Retina (tissue), 1 donor: ENCODE data around the gene SIGLEC9.

ENCODE experiments used
- DNase-seq: peaks from one replicate; pipeline ENCODE4 v3.0.0-alpha.2; 2016

The SIGLEC9 gene

DNA sequence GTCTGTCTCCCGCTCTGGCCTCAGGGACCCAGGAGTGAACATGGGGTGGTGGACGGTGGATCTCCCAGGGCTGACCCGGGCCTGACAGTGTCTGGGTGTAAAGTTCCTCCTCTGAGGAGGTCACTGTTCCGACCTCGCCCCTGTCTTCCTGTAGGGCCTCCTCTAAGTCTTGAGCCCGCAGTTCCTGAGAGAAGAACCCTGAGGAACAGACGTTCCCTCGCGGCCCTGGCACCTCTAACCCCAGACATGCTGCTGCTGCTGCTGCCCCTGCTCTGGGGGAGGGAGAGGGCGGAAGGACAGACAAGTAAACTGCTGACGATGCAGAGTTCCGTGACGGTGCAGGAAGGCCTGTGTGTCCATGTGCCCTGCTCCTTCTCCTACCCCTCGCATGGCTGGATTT is at the start of gene SIGLEC9:
TSS of gene SIGLEC9 (plus strand) at position 178 of the 400 bp plus-strand sequence. CDS start at position 247, 69 bp downstream.
- DNase-seq = no peak

DNA sequence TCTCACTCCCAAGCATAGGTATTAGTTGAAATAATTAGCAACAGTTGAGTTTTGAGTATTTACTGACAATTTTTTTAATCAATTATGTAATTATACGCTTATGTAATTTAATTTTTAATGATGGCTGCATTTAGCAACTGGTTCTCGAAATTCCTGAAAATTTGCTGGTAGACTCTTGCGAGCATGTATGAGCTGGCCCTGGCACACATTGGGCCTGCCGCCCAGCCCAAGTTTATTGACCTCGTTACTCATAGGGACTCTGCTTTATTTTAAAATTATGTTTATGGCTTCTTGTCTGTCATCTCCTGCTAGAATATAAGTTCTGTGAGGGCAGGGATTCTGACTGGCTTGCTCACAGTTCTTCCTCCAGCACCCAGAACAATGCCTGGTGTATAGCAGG is 48.7 kb upstream of the SIGLEC9 start:
- DNase-seq = no peak

DNA sequence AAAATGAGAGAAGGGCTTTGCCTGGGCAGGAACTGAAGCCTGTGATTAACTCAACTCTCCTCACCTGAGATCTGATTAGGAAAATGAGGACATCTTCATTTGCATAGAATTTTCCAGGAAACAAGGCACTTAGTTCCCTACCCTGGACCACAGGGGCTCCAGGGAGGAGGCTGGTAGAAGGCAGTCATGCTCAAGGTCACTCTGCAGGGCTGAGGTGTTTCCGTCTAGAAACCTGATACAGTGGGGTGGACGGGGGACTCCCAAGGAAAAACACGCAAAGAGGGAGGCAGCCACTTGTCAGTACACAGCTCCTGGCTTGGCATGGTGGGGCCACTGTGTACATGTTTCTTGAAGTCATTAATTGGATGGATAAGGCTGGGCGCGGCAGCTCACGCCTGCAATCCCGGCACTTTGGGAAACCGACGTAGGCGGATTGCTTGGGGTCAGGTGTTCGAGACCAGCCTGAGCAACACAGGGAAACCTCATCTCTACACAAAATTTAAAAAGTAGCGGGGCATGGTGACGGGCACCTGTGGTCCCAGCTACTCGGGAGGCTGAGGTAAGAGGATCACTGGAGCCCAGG is 48.0 kb upstream of the SIGLEC9 start:
- DNase-seq = no peak

DNA sequence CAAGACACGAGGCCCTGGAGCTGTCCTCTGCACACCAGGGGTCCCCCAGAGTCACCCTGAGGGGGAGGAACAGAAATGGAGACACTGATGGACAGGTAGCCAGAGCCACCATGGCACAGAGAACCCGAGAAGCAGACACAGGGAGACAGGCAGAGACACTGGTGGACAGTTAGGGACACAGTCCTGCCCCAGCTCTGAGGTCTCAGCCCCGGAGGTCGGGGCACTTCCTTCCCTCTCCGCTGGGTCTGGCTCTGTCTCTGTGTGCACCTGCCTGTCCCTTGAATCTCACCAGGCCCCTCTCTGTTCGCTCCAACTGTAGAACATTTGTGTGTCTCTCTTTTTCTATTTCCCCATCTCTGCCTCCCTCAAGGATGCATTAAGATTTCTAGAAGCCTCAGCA is 46.6 kb upstream of the SIGLEC9 start:
- no peak for DNase-seq

DNA sequence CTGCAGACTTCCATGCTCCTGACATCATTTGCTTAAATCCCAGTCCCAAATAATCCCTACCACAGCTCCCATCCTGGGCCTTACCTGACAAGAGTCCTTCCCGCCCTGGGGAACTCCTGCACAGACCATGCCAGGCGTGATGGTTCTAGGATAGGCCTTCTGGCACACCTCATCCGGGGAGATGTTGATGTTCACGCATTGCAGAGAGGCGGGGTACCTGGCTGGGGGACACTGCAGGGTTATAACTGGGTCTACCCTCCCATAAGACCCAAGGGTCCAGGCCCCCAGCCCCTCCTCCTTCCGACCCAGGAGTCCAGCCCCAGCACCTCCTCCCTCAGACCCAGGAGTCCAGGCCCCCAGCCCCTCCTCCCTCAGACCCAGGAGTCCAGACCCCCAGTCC is 46.0 kb upstream of the SIGLEC9 start:
- no peak for DNase-seq

DNA sequence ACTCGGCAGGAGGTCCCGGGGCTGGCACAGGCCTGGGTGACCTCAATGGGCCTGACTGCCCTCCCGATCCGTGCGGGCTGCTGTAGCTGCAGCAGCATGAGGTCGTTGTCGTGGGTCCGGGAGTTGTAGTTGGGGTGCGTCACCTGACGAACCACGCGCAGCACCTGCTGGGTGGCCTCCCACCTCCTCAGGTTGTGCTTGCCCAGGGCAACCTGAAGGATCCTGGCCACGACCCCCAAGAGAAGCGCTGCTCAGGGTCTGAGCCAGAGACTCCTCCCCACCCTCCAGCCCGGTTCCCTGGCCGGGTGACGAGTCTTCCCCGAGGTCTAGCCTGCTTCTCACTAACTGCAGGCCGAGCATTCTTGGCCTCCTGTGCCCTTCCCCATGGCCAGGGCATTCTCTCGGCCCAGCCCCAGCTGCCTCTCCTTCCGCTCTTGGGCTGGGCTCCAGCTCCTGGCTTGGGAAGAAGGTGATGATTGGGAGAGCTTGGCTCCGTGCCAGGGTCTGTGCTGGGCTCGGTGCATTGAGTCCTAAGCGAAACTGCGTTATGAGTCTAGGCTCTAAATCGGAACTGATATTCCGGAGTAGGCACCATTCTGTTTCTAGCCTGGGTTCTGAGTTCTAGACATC is 45.1 kb upstream of the SIGLEC9 start:
- DNase-seq = no peak

DNA sequence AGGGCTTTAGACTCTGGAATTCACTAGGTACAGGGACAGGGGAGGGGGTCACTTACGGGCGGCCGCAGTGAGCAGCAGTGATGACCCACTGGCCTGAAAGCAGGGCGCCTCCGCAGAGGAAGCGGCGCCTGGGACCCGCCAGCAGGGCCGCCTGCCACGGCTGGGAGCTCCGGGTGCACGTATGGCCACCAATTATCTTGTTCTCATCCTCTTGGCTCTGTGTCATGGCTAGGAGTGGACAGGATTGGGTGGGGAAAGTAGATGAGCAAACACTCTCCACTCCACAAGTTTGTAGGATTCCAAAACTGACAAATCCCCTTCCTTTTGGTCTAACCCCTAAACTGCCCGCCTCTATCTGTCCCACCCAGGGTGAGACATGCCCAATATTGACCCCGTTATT is 43.2 kb upstream of the SIGLEC9 start:
- no peak for DNase-seq

DNA sequence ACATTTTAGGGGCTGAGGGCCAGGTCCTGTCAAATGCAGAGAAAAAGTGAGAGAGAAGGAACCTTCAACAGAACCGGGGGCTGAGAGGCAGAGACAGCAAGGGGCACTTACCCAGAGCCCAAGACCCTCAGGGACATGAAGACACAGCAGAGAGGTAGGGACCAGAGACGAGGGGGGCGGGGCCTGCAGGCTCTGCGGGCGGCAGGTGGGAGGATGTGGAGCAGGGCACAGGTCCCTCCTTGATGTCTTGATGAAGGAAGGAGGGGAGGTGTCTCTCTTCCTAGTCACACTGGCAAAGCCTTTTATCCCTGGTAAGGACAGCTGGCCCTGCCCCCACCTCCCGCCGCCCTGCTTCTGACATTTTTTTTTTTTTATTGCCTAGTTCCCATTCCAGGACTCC is 42.1 kb upstream of the SIGLEC9 start, which contains the start of gene KLK14:
TSS of gene KLK14 (minus strand) at position 277 of the 400 bp plus-strand sequence. CDS start at position 4, 273 bp downstream.
- DNase-seq = no peak

DNA sequence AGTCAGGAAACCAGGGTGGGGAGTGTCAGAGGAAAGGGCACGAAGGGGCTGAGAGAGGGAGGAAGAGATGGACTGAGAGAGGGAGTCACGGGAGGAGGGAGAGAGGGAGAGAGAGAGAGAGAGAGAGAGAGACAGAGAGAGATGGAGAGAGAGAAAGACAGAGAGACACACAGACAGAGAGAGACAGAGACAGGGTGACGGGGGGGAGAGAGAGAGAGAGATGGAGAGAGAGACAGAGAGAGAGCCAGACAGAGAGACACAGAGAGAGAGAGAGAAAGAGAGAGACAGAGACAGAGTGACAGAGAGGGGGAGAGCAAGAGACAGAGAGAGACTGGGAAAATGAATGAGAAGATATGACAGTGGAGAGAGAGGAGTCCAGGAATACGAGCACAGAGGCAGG is 41.5 kb upstream of the SIGLEC9 start:
- no peak for DNase-seq

DNA sequence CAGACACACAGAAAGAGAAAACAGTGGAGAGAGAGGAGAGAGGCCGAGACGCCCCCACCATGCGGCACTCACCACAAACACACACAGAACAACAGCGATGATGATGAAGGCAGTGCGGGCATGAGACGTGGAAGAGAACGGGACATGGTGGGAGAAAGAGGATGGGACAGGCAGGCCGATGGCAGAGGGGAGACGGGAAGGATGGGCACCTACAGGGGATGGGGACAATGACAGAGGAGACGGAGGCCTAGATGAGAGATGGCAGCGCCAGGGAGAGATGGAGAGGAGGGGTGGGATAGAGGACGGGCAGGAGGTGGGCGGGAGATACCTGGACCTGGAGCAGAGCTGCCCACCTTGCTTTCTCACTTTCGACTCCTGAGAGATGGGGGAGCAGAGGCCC is 40.9 kb upstream of the SIGLEC9 start:
- DNase-seq = no peak

DNA sequence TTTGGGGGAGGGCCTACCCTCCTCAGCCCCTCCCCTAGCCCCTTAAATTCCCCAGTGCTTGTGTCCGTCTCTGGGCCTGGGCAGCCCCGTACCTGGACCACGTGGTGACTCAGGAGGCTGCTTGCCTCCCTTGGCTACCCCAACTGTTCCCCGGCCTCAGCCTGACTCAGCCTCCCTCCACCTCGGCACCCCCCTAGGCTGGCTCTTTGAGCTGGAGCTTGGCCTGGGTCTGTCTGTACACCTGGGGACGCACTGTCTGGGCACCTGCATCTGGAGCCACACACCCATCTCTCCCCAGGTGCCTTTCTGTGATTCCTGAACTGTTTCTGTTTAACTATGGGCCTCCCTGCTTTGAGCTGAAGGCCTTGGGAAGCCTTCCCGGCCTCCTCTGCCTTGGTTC is 40.2 kb upstream of the SIGLEC9 start:
- DNase-seq = no peak

DNA sequence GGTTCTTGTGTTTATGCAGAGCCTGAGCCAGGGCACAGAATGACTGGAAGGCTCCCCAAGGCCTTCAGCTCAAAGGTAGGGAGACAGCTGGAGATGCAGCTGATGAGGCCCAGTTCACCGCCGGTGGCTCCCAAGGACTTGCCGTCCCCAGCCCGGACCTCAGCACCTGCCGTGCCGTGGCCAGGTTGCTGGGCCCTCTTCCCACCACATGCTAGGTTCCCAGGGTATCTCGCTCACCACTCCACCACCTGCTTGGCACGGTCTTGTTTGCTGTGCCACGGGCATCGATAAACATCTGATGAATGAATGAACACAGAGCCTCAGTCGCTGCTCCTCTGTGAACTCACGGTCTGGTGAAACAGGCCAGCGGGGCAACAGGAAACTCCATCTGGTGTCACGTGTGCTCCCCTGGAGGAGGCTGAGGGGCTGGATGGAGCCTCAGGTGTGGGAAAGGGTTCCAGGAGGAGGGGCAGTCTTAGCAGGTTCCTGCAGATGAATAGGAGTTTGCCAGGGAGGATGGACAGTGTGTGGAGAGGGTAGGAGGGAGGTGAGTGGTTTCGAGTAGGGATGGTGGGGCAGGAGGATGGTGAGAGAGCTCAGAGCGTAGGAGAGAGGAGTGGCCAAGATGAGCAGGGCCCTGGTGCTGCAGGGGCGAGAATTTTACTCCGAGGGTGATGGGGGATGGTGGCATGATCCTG is 38.4 kb upstream of the SIGLEC9 start:
- no peak for DNase-seq

DNA sequence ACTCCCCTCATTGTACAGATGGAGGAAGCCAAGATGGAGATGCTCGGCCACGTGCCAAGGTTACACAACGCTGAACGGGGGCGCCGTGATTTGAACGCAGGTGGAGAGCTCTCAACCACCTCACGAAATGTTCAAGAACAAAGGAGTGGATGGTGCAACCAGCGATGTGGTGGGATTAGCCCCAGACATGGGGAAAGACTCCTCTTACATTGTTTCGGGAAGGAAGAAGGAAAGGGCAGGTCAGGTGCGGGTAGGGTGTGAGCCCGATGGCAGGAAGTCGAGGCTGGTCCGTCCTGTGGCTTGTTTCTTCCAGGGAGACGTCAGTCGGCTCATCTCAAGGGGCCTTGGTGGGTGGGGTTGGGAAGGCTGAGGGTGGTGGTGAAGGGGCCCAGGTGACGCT is 34.9 kb upstream of the SIGLEC9 start:
- no peak for DNase-seq

DNA sequence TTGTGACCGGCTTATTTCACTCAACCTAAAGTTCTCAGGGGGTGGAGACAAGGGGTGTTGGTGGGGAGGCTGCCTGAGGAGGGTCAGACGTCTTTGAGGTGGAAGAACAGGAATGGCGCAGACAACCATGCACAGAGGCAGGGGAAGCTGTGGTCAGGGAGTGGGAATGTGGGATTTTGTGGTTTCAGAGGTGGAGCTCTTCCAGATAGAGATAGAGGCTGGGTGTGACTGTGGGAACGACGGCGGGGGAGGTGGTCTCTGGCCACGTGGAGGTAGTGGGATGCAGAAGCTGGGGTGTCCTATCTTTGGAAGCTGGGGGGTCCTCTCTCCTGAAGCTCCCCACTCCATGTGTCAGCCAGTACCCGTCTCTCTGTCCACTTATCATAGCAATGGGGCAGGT is 34.2 kb upstream of the SIGLEC9 start:
- DNase-seq = no peak

DNA sequence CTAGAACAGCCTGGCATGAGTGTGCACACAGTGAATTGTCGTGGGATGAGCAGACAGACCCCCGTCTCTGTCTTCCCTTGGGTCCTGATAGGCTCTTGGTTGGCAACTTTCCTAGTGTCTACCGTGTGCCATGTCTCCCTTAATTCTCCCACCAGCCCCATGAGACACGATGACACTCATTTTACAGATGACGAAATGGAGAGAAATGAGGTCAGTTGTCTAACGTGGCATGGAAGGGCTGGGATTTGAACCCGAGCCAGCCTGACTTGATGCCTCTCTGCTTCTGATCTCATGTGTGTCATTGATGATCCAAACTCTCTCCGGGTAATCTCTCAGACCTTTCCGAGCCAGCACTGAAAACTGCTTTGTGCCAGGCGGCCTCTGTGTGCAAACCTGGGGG is 33.6 kb upstream of the SIGLEC9 start:
- no peak for DNase-seq

DNA sequence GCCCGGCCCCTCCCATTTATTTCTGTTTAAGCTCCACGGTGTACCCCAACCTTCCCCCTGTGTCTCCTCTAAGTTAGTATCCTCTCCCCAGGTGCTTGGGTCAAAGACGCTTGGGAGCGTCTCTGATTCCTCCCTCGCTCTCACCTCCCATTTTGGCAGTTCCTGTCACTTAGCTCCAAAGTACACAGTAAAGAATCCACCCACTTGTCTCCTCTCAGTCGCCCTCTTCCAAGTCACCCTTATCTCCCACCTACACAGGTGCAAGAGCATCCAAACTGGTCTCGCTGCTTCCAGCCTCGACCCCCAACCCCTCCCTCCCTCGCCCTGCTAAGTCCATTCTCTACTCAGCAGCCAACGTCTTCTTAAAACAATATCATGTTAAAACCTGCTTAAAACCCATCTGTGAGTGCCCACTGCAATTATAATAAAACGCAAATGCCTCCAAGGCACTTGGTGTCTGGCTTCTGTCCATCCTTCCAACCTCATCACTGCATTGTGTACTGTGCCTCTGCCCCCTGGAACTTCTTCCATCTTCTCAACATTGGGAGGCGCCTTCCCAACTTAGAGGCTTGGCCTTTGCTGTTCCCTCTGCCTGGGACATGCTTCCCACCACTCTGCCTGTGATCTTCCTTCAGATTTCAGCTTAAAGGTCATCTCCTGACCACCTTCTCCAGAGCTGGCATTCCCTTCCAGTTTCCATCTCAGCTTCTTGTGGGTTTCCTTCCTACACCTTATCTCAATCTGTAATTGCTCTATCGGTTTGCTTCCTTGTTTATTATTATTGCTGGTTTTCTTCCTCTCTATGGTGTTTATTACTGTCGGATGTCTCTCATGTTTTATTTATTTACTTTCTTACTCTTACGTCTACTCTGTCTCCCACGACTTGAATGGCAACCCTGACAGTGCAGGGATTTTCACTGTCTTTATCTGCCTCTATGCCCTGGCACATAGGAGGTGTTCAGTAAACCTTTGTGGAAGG is 32.5 kb upstream of the SIGLEC9 start:
- no peak for DNase-seq

DNA sequence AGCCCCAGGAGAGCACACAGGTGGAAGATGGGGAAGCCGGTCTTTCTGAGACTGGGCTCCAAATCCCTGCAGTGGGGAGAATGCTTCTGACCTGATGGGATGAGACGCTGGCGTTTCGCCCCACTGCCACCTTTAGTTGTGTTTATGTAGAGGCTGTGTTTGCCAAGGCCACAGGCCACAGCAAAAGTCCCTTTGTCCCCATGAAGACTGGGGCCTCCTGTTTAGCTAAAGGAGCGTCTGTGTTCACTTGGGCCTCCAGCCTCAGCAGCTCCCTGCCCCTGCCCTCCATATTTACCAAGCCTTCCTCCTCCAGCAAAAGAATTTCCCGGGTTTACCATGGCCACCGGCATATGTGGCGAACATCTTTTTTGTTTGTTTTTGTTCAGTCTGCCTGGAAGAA is 31.6 kb upstream of the SIGLEC9 start:
- DNase-seq = no peak

DNA sequence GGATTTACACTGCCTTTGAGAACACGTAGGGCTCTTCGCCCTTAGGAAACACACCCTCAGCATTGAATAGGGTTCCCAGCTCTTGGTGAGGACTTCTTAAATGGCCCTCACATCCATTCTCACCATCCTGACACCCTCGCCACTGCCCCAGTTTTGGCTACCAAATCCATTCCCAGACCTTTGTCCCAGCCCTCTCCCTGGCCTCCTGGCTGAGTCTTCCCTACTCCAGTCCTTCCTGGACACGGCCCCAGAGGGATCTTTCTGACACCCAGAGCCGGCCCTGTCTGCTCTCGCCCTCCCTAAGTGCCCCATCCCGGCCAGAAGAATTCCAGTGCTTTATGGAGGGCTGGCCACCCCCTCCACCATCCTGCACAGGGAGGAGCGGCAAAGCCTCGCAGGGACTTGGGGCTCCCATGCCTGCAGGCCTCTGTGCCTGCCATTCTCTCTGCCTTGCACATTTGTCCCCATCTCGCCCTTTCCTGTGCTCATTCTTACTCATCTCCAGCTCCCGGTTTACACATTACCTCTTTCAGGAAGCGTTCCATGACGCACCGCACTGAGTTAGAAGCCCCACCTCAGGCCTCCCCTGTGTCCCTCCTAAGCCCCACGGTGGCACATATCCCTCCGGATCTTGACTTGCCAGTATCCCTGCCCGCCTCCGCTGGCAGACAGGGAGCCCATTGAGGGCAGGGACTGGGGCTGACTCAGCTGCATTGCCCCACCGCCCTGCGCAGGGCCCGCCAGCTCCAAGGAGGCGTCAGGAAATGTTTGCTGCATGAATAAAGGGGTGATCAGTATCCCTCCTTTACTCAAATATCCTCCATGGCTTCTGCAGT is 31.0 kb upstream of the SIGLEC9 start:
- DNase-seq = no peak

DNA sequence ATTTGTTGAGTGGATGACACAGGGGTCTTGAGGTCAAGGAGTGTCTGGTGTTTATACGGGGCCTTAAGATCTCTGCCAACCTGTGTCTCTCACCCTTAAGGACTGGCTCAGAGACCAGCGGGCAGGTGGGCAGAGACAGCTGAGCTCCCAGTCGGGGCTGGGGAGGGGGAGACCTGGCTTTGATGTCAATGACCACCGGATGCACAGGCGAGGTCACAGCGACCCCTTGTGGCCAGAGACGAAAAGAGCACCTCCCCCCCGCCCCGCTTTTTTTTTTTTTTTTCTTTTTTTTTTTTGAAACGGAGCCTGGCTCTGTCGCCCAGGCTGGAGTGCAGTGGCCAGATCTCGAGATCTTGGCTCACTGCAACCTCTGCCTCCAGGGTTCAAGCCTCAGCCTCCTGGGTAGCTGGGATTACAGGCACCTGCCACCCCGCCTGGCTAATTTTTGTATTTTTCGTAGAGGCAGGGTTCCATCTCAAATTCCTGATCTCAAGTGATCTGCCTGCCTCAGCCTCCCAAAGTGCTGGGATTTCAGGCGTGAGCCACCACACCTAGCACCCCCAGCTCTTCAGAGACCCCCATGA is 29.9 kb upstream of the SIGLEC9 start:
- DNase-seq = peak; percentile 80

DNA sequence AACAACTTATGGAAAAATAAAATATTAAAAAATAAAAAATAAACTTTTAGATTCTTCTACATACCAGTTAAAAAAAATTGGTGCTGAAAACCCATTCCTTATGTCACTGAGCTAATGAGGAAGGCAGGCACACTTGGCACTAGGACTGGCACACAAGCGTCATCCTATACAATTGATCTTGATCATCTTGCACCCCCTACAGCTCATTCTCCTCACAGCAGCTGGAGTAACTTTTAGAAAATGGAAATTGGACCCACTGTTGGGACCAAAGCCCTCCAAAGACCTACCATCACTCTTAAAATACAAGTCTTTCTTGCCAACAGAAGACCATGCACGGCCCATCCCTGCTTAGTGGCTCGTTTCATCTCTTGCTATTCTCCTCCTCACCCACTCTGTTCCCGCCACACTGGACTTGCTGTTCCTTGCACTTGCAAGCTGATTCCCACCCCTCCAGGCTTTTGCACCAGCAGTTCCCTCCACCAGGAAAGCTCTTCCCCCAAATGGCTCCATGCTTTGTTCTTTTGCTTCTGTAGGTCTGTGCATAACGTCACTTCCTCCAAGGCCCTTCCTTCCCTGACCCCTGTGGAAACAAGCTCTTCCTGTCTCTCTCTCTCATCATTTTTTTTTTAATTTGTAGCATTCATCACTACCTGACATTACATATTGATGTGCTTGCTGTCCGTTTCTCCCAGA is 28.1 kb upstream of the SIGLEC9 start:
- DNase-seq = no peak

DNA sequence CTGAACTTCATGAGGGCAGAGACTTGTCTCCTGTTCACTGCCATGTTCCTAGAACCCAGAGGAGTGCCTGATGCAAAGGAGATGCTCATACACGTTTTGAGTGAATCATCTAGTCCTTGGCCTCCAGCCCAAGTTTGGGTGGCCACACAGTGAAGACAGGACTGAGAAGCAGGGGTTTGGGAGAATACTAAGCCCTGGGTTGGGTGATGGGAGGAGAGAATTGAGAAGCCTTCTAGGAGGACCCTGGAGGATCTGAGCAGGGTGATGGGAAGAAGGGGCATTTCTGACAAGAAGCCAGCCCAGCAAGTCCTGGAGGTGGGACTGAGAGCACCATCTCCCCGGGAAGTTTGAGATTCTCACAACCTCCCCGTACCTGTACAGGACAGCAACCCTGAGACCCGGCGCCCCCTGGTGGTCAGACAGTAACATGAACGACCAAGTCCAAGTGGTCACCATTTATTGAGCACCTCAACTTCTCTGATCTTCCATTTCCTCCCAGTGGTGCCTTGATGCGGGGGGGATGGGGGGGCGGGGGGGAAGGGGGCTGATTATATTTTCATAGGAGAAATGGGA is 27.5 kb upstream of the SIGLEC9 start:
- peak; percentile 43 for DNase-seq
